PFSK-1 (cell line): ENCODE measurements around the gene NCAM2.

Source experiments
- FOXP2 ChIP-seq: optimal IDR thresholded peaks from 2 replicates; pipeline ENCODE3; 2011; ENCODE audit warnings: borderline replicate concordance, control low read depth, inconsistent platforms; ENCODE audit not compliant: insufficient read depth; ENCODE audit errors: extremely low read length, extremely low read depth
- POLR2AphosphoS5 ChIP-seq: IDR thresholded peaks from 2 replicates; pipeline ENCODE4 v1.6.1; 2012; ENCODE audit warnings: low read depth, mild to moderate bottlenecking, control low read depth, low read length, moderate library complexity
- REST ChIP-seq, 2 experiments: IDR thresholded peaks; 2 replicates each; pipeline versions ENCODE4 v1.6.1 to v1.8.0; 2011 to 2012; ENCODE audit warnings: low read depth in 2 of 2, low read length in 2 of 2, control low read depth in 1 of 2, inconsistent platforms in 1 of 2, mild to moderate bottlenecking in 1 of 2, moderate library complexity in 1 of 2; ENCODE audit not compliant: insufficient read depth in 1 of 2
- SIN3A ChIP-seq: IDR thresholded peaks from 2 replicates; pipeline ENCODE4 v1.6.1; 2012; ENCODE audit warnings: mild to moderate bottlenecking, low read length, moderate library complexity, borderline replicate concordance; ENCODE audit not compliant: insufficient read depth
- TAF1 ChIP-seq: IDR thresholded peaks from 2 replicates; pipeline ENCODE4 v1.6.1; 2012; ENCODE audit warnings: low read length, control low read depth, borderline replicate concordance; ENCODE audit not compliant: insufficient read depth

NCAM2 gene

GRCh38 chr21:21137986-21138385, 139.8 kb downstream of the NCAM2 start:
- TF ChIP-seq FOXP2 (no peak), TAF1 (no peak), SIN3A (no peak), REST (IDR thresholded peaks at IDR 0.05; ENCODE audit: insufficient read depth in 1 of 2, low read depth in 2 of 2, low read length in 2 of 2) (no peak), POLR2AphosphoS5 (no peak)

GRCh38 chr21:21146587-21147373, 148.6 kb downstream of the NCAM2 start:
- TF ChIP-seq TAF1 = no peak
- TF ChIP-seq SIN3A = no peak
- no peak for TF ChIP-seq POLR2AphosphoS5
- TF ChIP-seq REST (IDR thresholded peaks at IDR 0.05; ENCODE audit: insufficient read depth in 1 of 2, low read depth in 2 of 2, low read length in 2 of 2) = no peak
- TF ChIP-seq FOXP2 = no peak

DNA sequence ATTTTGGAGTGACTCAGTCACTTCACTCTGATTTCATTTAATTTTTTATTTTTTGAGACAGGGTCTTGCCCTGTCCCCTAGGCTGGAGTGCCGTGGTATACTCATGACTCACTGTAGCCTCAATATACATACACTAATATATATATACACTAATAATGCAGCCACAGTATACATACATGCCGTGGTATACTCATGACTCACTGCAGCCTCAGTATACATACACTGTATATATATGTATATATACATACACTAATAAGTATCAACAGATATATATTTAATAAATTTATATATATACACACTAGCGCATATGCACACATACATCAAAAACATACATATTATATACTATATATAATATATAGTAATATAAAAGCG, 149.2 kb downstream of the NCAM2 start:
- TF ChIP-seq TAF1 (no peak), FOXP2 (no peak), POLR2AphosphoS5 (no peak), REST (IDR thresholded peaks at IDR 0.05; ENCODE audit: insufficient read depth in 1 of 2, low read depth in 2 of 2, low read length in 2 of 2) (no peak), SIN3A (no peak)

- TF ChIP-seq FOXP2 = no peak
- TF ChIP-seq REST (IDR thresholded peaks at IDR 0.05; ENCODE audit: insufficient read depth in 1 of 2, low read depth in 2 of 2, low read length in 2 of 2) = no peak
- no peak for TF ChIP-seq TAF1
- no peak for TF ChIP-seq POLR2AphosphoS5
- TF ChIP-seq SIN3A = no peak
Observed at GRCh38 chr21:21148009-21148408, 149.8 kb downstream of the NCAM2 start.

DNA sequence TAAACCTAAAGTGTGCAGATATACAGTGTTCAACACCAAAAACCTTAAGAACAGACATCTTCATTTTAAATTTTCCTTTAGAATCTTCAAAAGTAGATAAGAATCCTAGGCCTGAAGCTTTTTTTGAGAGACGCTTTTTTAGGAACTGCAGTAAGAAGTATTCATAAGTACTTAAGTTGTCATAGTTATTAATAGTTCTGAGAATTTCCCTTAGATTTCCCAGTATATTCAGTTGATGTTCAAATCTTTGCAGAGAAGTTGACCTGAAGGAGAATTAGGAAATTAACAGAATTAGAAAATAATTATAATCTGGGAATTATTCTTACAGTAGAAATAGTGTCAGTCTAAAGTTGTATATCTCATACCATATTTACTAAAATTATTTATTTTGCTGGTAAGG, 150.3 kb downstream of the NCAM2 start:
- TF ChIP-seq SIN3A = no peak
